ENCODE results near the gene USP15. TPM values are rescaled to one million over a fixed set of nuclear protein-coding genes. Genes with fewer than 3 reads are reported as not detected.
"Not testable (repeated sequence)": the region's sequence is repeated elsewhere in the genome, so short reads cannot be mapped to it uniquely, and the experiment has no call there.

USP15 gene
- total RNA-seq, 4 donors from 2014 or later: 55.8 to 90.8 (median 67.2) TPM

DNA sequence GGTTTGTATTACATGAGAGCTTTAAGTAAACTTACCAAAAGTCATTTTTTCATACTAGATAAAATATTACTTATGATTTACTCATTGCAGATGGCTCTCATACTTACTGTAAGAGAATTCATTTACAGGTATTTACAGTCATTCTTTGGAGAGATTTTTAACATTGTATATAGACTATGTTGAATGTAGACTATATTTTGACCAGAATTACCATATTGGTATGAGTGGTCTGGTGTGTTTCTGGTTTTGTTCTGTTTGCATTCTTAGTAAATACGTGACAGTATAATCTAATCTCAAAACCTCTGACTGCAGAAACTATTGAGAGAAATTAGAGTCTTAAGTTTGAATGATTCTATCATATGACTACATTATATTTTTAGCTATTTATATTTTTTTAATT is 91.1 kb downstream of the USP15 start:
- WGBS, 2 donors: 92 to 94% methylated on average over 1 of the region's 1 CpG
- no peak for DNase-seq (ENCODE audit: low spot score in 2 of 2)
- intact Hi-C loops (cut with DNase I; ENCODE audit: low total_unique reads): no loop called here
- no peak for TF ChIP-seq CTCF (IDR thresholded peaks at IDR 0.05)
- no peak for TF ChIP-seq POLR2A (IDR thresholded peaks at IDR 0.05)
- H3K4me3 ChIP-seq (ENCODE audit: low read depth, poor library complexity, severe bottlenecking): no peak overlapping the region

- TF ChIP-seq POLR2A (IDR thresholded peaks at IDR 0.05) (no peak), CTCF (IDR thresholded peaks at IDR 0.05) (no peak)
- WGBS, 2 donors: 89 to 94% methylated on average over 2 of the region's 2 CpGs
- H3K4me3 ChIP-seq (ENCODE audit: low read depth, poor library complexity, severe bottlenecking): no peak overlapping the region
- DNase-seq (ENCODE audit: low spot score in 2 of 2): no peak
- intact Hi-C loops (cut with DNase I; ENCODE audit: low total_unique reads): no loop called here
These were observed 100.8 kb downstream of the USP15 start for GRCh38 chr12:62361048-62361447.

DNA sequence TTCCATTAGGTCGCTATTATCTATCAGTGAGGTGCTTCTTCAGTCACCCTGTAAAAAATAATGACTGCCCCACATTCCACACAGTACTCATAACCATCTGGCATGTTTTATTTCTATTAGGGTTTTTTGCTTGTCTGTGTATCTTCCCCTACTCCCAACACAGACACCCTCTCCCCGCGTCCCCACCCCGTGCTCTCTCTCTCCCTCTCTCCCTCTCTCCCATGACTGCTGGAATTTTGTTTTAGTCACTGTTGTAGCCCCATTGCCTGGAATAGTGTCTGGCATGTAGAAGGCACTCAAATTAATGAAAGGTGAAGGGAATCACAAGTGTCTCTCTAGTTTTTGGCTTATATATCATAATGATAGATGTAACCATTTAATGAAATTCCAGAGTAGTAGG is 103.3 kb downstream of the USP15 start:
- DNase-seq (ENCODE audit: low spot score in 2 of 2): no peak
- TF ChIP-seq POLR2A (IDR thresholded peaks at IDR 0.05): no peak
- TF ChIP-seq CTCF (IDR thresholded peaks at IDR 0.05): no peak
- WGBS, 2 donors: 88 to 97% methylated on average over 4 of the region's 4 CpGs
- no peak overlapping the region for H3K4me3 ChIP-seq (ENCODE audit: low read depth, poor library complexity, severe bottlenecking)
- intact Hi-C loops (cut with DNase I; ENCODE audit: low total_unique reads): no loop called here

DNA sequence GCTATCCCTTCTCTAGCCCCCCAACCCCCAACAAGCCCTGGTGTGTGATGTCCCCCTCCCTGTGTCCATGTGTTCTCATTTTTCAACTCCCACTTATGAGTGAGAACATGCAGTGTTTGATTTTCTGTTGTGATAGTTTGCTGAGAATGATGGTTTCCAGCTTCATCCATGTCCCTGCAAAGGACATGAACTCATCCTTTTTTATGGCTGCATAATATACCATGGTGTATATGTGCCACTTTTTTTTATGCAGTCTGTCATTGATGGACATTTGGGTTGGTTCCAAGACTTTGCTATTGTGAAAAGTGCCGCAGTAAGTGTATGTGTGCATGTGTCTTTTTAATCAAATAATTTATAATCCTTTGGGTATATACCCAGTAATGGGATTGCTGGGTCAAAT is 104.5 kb downstream of the USP15 start:
- DNase-seq (ENCODE audit: low spot score in 2 of 2); H3K4me3 ChIP-seq (ENCODE audit: low read depth, poor library complexity, severe bottlenecking); intact Hi-C loops (cut with DNase I; ENCODE audit: low total_unique reads): not testable (repeated sequence)
- 94 to 97% methylated on average over 1 of the region's 1 CpG for WGBS, 2 donors

- H3K4me3 ChIP-seq (ENCODE audit: low read depth, poor library complexity, severe bottlenecking); DNase-seq (ENCODE audit: low spot score in 2 of 2); intact Hi-C loops (cut with DNase I; ENCODE audit: low total_unique reads): not testable (repeated sequence)
- 94 to 100% methylated on average over 1 of the region's 1 CpG for WGBS, 2 donors
These were observed 105.6 kb downstream of the USP15 start for GRCh38 chr12:62365846-62366245.

DNA sequence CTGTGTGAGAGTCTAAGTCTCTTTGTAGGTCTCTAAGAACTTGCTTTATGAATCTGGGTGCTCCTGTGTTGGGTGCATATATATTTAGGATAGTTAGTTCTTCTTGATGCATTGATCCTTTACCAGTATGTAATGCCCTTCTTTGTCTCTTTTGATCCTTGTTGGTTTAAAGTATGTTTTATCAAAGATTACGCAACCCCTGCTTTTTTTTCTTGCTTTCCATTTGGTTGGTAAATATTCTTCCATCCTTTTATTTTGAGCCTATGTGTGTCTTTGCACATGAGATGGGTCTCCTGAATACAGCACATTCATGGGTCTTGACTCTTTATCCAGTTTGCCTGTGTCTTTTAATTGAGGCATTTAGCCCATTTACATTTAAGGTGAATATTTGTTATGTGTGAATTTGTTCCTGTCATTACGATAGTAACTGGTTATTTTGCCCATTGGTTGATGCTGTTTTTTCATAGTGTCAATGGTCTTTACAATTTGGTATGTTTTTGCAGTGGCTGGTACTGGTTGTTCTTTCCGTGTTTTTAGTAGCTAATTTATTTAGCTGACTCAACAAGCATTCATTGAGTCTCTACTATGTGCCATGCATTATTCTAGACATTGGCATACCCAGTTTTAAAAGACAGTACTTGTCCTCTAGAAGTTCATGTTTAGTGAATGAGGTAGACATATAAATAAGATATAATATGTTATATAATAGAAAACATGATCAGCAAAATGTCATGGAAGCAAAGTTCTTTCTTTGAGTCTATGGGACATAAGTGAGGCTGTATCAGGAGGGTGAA is 108.4 kb downstream of the USP15 start:
- intact Hi-C loops (cut with DNase I; ENCODE audit: low total_unique reads); DNase-seq (ENCODE audit: low spot score in 2 of 2); H3K4me3 ChIP-seq (ENCODE audit: low read depth, poor library complexity, severe bottlenecking): not testable (repeated sequence)
- WGBS, 2 donors: 97 to 100% methylated on average over 3 of the region's 3 CpGs

GRCh38 chr12:62370189-62370588 is 110.0 kb downstream of the USP15 start:
- no peak overlapping the region for H3K4me3 ChIP-seq (ENCODE audit: low read depth, poor library complexity, severe bottlenecking)
- intact Hi-C loops (cut with DNase I; ENCODE audit: low total_unique reads): no loop called here
- TF ChIP-seq POLR2A (IDR thresholded peaks at IDR 0.05) (no peak), CTCF (IDR thresholded peaks at IDR 0.05) (no peak)
- WGBS, 2 donors: 98 to 99% methylated on average over 3 of the region's 3 CpGs
- DNase-seq (ENCODE audit: low spot score in 2 of 2): no peak

Measured in lower leg skin (tissue), 4 donors.